GM19043 (cell line): Measurements from ENCODE around the gene LMF2.
"Not testable (repeated sequence)": the region's sequence is repeated elsewhere in the genome, so short reads cannot be mapped to it uniquely, and the experiment has no call there.

Source experiments
- ATAC-seq: cut with Tn5 transposase; IDR thresholded peaks from one replicate; pipeline ENCODE4 v1.9.1; 2021; ENCODE audit warnings: low read depth; ENCODE audit not compliant: unreplicated experiment

The LMF2 gene

GRCh38 chr22:50536226-50536625 is 28.7 kb upstream of the LMF2 start:
- ATAC-seq, result no peak

- no peak for ATAC-seq
Observed at GRCh38 chr22:50535113-50535512, 27.6 kb upstream of the LMF2 start.

GRCh38 chr22:50533856-50534711 is 26.6 kb upstream of the LMF2 start:
- ATAC-seq, result not testable (repeated sequence)

- ATAC-seq, result no peak
Observed at GRCh38 chr22:50532824-50533796, 25.6 kb upstream of the LMF2 start.

- no peak for ATAC-seq
Observed at GRCh38 chr22:50531962-50532674, 24.6 kb upstream of the LMF2 start.

- ATAC-seq, result no peak
Observed at GRCh38 chr22:50531546-50531961, 24.1 kb upstream of the LMF2 start.

- ATAC-seq, result no peak
Observed at GRCh38 chr22:50530877-50531545, 23.5 kb upstream of the LMF2 start.

GRCh38 chr22:50530580-50530876 is 23.0 kb upstream of the LMF2 start:
- ATAC-seq, result no peak

- no peak for ATAC-seq
Observed at GRCh38 chr22:50529897-50530579, 22.5 kb upstream of the LMF2 start, which contains the start of gene TYMP. TYMP (minus strand) TSS chr22:50530012; CDS start chr22:50529709, 303 bp downstream.

- no peak for ATAC-seq
Observed at GRCh38 chr22:50529416-50529896, 22.0 kb upstream of the LMF2 start.

- ATAC-seq, result no peak
Observed at GRCh38 chr22:50528682-50529415, 21.3 kb upstream of the LMF2 start.

GRCh38 chr22:50527921-50528681 is 20.6 kb upstream of the LMF2 start:
- no peak for ATAC-seq

- ATAC-seq, result no peak
Observed at GRCh38 chr22:50526834-50527801, 19.6 kb upstream of the LMF2 start.

GRCh38 chr22:50526108-50526833 is 18.8 kb upstream of the LMF2 start:
- peak; percentile 28 for ATAC-seq

- ATAC-seq, result no peak
Observed at GRCh38 chr22:50525858-50526107, 18.3 kb upstream of the LMF2 start.

- peak; percentile 35 for ATAC-seq
Observed at GRCh38 chr22:50525104-50525857, 17.8 kb upstream of the LMF2 start, which contains the start of gene SCO2. SCO2 (minus strand) TSS chr22:50525598; CDS start chr22:50524411, 1,187 bp downstream.
